ENCODE results near the gene CMTR2. TPM values are rescaled to one million over a fixed set of nuclear protein-coding genes. Genes with fewer than 3 reads are reported as not detected.

Gene CMTR2
- 43.8 TPM for total RNA-seq

GRCh38 chr16:71288890-71289731, at the start of gene CMTR2:
CMTR2 (minus strand) TSS chr16:71289402; CDS start chr16:71285920, 3,482 bp downstream.

Other genes starting within 250 kb of the CMTR2 start
- 48.7 TPM for gene HYDIN, start 58.7 kb downstream of the CMTR2 start, total RNA-seq
- 208 TPM for gene CALB2, start 69.3 kb upstream of the CMTR2 start, total RNA-seq
- not detected for gene TLE7, start 152.7 kb upstream of the CMTR2 start, total RNA-seq
- gene ZNF23, start 172.8 kb upstream of the CMTR2 start, total RNA-seq: 18.9 TPM
- gene ZNF19, start 199.9 kb upstream of the CMTR2 start, total RNA-seq: 10.4 TPM
- gene CHST4, start 237.0 kb upstream of the CMTR2 start, total RNA-seq: 0.46 TPM

Measured in diencephalon (tissue), 1 donor.